ENCODE data around the gene HDAC4. TPM values are rescaled to one million over a fixed set of nuclear protein-coding genes. Genes with fewer than 3 reads are reported as not detected.

HDAC4 gene
- total RNA-seq, 2 donors from 2014 or later, result 8.1 to 20.1 TPM

DNA sequence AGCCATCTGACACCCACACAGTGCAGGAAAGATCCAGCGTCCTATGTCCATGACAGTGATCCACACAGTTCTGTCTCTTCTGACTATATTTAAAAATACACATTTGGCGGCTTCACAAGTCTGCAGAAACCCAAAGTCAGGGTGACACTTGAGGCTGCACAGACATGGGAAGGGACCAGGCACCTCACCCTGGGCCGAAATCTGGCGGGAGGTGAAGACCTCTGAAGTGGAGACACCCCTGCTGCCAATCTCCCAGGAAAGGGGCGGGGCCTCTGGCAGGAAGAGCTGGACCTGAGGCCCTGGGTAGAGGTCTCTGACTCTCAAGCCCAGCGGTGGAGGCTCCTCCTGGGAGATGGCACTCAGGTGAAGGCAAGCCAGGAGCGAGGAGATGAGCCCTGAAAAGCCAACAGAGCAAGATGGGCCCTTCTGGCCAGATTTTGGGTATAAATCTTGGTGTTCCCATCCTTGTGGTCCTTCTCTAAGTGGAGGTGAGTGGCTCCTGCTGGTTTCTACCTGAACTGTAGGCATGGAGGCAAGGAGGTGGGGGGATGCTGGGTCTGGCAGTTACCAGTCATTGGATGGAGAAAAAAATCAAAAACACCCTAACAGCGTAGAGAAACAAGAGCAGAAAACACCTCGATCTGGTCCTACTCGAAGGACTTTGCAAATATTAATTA is 248.4 kb downstream of the HDAC4 start:
- no peak for DNase-seq (ENCODE audit: low spot score)
- no peaks in the 10 kb centered on the region for H3K9me3 ChIP-seq
- H3K4me3 ChIP-seq, result no peak overlapping the region
- peaks cover 0 to 21% of the 10 kb centered on the region in 2 donors for H3K4me1 ChIP-seq
- TF ChIP-seq, protein P1, sequence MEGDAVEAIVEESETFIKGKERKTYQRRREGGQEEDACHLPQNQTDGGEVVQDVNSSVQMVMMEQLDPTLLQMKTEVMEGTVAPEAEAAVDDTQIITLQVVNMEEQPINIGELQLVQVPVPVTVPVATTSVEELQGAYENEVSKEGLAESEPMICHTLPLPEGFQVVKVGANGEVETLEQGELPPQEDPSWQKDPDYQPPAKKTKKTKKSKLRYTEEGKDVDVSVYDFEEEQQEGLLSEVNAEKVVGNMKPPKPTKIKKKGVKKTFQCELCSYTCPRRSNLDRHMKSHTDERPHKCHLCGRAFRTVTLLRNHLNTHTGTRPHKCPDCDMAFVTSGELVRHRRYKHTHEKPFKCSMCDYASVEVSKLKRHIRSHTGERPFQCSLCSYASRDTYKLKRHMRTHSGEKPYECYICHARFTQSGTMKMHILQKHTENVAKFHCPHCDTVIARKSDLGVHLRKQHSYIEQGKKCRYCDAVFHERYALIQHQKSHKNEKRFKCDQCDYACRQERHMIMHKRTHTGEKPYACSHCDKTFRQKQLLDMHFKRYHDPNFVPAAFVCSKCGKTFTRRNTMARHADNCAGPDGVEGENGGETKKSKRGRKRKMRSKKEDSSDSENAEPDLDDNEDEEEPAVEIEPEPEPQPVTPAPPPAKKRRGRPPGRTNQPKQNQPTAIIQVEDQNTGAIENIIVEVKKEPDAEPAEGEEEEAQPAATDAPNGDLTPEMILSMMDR (IDR thresholded peaks at IDR 0.05), result no peak
- H3K27ac ChIP-seq, result peak overlapping the region; percentile 73 to 78
- H3K36me3 ChIP-seq, result peaks cover 36% of the 10 kb centered on the region
- no peaks in the 10 kb centered on the region for H3K27me3 ChIP-seq

DNA sequence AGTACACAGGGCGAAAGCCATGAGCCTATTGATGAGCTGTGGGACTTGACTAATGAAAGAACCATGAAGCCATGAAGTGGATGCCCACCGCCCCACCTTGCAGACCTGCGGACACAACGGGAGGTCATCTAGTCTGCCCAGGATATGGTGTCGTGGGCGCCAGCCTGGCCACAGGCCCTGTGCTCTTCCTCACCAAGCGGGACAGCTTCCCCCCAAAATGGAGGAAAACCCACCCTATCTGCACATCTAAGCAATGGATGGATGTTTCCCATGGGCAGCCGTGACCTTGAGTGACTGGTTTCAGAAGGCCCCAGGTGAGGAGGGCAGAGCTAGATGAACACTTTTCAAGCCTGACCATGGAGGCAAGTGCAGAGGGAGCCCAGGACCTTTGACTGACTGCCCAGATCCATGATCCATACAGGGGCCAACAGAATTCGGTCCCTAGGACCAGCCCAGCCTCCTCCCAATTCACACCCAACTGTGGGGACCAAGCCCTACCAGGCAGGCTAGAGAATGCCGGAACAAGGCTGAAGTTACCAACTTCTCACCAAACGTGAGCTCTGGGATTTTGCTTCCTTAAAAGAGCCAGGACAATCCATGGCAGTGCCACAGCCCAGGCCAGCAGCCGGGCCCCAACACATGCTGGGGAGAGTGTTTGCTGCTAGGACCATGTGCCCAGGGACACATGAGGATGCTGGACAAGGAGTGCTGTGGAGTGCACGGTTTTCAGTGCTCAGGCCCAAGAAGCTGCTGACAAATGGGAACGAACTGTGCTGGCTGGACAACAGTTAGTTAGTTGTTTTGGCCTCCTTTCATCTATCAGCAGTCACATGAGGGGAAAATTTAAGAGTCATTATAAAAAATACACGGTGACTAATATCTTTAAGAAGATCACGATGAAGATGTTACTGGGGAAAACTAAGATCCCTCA is 249.4 kb downstream of the HDAC4 start:
- Histone ChIP-seq H3K27me3 (no peaks in the 10 kb centered on the region), H3K9me3 (no peaks in the 10 kb centered on the region), H3K4me1 (peaks cover 0 to 19% of the 10 kb centered on the region in 2 donors), H3K36me3 (peaks cover 38% of the 10 kb centered on the region), H3K27ac (peak overlapping the region; percentile 73 to 78), H3K4me3 (no peak overlapping the region)
- TF ChIP-seq, protein P1 (IDR thresholded peaks at IDR 0.05), result no peak
- peak; percentile 68 for DNase-seq (ENCODE audit: low spot score)

- Histone ChIP-seq H3K27me3 (no peaks in the 10 kb centered on the region), H3K36me3 (peaks cover 27% of the 10 kb centered on the region), H3K4me1 (peaks cover 0 to 19% of the 10 kb centered on the region in 2 donors), H3K9me3 (no peaks in the 10 kb centered on the region), H3K27ac (peak overlapping the region in 1 of 2 donors; percentile 78), H3K4me3 (no peak overlapping the region)
- DNase-seq (ENCODE audit: low spot score), result no peak
- TF ChIP-seq, protein P1 (IDR thresholded peaks at IDR 0.05), result no peak
These were observed 250.5 kb downstream of the HDAC4 start for GRCh38 chr2:239150125-239151011.

- H3K36me3 ChIP-seq, result peaks cover 28% of the 10 kb centered on the region
- no peak for DNase-seq (ENCODE audit: low spot score)
- H3K27ac ChIP-seq, result no peak overlapping the region
- no peak overlapping the region for H3K4me3 ChIP-seq
- H3K9me3 ChIP-seq, result no peaks in the 10 kb centered on the region
- no peaks in the 10 kb centered on the region for H3K27me3 ChIP-seq
- peaks cover 0 to 19% of the 10 kb centered on the region in 2 donors for H3K4me1 ChIP-seq
- TF ChIP-seq, protein P1 (IDR thresholded peaks at IDR 0.05), result no peak
These were observed 251.3 kb downstream of the HDAC4 start for GRCh38 chr2:239149501-239149900.

DNA sequence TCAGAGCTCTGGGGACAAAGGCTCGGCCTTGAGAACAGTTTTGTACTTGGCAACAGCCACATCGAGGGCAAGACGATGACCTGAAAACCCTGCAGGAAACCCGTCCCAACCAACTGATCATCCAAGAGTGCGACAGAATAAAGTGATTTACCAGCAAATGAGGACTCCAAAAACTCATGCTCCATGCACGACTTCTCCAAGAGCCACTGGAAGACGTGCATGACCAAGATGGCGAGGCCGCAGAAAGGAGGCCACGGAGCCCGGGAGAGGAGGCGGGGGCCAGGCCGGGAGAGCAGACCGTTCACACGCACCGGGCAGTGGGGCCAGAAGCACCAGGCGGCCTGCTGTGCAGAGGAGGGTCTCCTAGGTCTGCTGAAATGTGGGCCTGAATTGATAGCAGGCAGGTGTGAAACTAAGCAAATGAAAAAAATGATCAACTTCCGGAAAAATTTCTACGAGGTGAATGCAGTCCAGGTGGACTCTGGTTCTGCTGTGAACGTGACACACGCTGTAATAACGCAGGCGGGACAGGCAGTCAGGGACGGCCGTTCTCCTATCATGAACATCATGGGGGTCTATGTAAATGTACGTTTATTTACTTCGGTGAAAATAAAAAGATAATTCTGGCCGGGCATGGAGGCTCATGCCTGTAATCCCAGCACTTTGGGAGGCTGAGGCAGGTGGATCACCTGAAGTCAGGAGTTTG is 252.2 kb downstream of the HDAC4 start:
- DNase-seq (ENCODE audit: low spot score), result no peak
- H3K27me3 ChIP-seq, result no peaks in the 10 kb centered on the region
- TF ChIP-seq, protein P1 (IDR thresholded peaks at IDR 0.05), result no peak
- no peaks in the 10 kb centered on the region for H3K9me3 ChIP-seq
- peaks cover 24% of the 10 kb centered on the region for H3K36me3 ChIP-seq
- no peak overlapping the region for H3K27ac ChIP-seq
- H3K4me1 ChIP-seq, result peaks cover 0 to 19% of the 10 kb centered on the region in 2 donors
- no peak overlapping the region for H3K4me3 ChIP-seq

Data from right atrium auricular region (tissue), 2 donors.